ENCODE measurements around the gene SLC26A6. TPM values are rescaled to one million over a fixed set of nuclear protein-coding genes. Genes with fewer than 3 reads are reported as not detected.

The SLC26A6 gene
- total RNA-seq, 6 experiments from 2014 or later = 6.6 to 9.9 (median 8.6) TPM

DNA sequence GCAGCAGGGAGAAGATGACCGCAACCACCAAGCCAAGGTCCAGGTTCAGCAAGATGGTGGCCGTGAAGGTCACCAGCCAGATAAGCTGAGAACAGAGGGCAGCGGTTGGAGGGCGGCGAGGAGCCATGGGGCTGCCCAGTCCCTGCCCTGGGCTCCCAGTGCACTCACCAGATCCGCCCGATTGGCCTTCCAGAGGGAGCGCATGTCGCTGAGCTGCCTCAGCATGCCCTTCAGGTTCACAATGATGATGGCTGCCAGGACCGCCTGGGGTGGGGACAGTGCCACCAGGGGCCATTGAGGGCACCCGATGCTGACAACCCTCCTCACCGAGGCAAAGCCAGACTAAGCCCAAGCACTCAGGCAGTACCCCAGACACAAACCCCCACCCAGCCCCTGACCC, 5.4 kb downstream of the SLC26A6 start:
- intact Hi-C loops (cut with DNase I) = no loop called here
- Histone ChIP-seq H3K4me3 (no peak overlapping the region), H3K36me3 (peaks cover 0 to 7% (median 0%) of the 10 kb centered on the region in 4 donors), H3K27me3 (no peaks in the 10 kb centered on the region), H3K9me3 (no peaks in the 10 kb centered on the region), H3K4me1 (peaks cover 0 to 9% (median 0%) of the 10 kb centered on the region in 4 donors), H3K27ac (no peak overlapping the region)
- 100% methylated on average over 3 of the region's 12 CpGs for WGBS (ENCODE audit: insufficient coverage, low coverage, low lambda C conversion rate, missing lambda C conversion rate)
- no peak for DNase-seq
- no peak for TF ChIP-seq POLR2A (IDR thresholded peaks at IDR 0.05)
- TF ChIP-seq, protein P1, sequence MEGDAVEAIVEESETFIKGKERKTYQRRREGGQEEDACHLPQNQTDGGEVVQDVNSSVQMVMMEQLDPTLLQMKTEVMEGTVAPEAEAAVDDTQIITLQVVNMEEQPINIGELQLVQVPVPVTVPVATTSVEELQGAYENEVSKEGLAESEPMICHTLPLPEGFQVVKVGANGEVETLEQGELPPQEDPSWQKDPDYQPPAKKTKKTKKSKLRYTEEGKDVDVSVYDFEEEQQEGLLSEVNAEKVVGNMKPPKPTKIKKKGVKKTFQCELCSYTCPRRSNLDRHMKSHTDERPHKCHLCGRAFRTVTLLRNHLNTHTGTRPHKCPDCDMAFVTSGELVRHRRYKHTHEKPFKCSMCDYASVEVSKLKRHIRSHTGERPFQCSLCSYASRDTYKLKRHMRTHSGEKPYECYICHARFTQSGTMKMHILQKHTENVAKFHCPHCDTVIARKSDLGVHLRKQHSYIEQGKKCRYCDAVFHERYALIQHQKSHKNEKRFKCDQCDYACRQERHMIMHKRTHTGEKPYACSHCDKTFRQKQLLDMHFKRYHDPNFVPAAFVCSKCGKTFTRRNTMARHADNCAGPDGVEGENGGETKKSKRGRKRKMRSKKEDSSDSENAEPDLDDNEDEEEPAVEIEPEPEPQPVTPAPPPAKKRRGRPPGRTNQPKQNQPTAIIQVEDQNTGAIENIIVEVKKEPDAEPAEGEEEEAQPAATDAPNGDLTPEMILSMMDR (IDR thresholded peaks at IDR 0.05) = no peak
- ATAC-seq = no peak

DNA sequence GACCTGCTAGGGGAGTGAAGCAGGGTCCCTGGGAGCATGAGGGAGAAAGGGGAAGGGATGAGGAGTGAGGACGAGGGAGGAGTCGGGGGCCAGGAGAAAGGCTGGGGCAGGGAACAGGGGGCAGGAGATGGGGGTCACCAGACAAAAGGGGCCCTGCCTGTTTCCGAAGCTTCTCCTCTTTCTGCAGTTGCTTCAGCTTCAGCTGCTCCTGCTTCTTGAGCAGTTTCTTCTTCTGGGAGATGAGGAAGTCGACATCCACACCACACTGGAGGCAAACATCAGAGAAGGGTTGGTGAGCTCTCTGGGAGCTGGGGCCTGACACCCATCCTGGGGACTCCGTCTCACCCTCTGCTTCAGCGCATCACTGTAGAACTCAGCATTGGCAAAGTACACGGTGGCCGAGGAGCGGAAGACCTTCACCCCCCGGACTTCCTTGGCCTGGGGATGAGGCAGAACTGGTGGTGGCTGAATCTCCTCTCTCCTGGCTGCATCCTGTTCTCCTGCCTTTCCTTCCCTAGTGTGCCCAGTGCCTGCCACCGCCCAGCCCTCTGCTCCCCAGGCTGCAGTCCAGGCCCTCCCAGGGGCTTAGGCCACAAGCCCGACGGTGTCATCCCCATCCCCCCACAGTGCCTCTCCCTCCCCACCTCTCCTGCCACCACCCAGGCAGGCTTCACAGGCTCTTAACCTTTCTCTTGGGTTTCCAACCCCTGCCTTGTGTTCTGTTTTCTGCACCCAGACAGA, 6.8 kb downstream of the SLC26A6 start:
- Histone ChIP-seq H3K9me3 (no peaks in the 10 kb centered on the region), H3K27ac (no peak overlapping the region), H3K36me3 (peaks cover 0 to 7% (median 0%) of the 10 kb centered on the region in 4 donors), H3K4me3 (no peak overlapping the region), H3K4me1 (no peaks in the 10 kb centered on the region), H3K27me3 (no peaks in the 10 kb centered on the region)
- ATAC-seq = no peak
- TF ChIP-seq POLR2A (IDR thresholded peaks at IDR 0.05) = no peak
- TF ChIP-seq, protein P1 (IDR thresholded peaks at IDR 0.05) = no peak
- no peak for DNase-seq
- 91% methylated on average over 11 of the region's 13 CpGs for WGBS (ENCODE audit: insufficient coverage, low coverage, low lambda C conversion rate, missing lambda C conversion rate)
- intact Hi-C loops (cut with DNase I) = no loop called here

DNA sequence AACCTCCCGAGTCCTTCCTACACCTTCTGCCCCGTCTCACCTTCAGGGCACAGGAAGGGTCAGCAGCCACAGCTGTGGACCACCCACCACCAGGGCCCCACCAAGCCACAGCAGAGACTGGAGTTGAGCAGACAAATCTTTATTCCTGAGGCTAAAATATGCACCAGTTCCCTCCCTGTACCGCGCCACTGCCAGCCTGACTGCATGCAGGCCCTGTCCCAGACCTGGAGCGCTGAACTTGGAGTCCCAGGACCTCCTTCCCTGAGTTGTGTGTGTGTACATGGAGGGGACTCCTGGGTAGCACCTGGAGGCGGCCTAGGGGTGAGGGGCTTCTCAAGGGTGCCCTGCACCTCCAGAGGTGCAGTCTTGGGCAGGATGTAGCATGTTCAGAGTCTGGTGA, 9.7 kb downstream of the SLC26A6 start:
- H3K4me1 ChIP-seq = no peaks in the 10 kb centered on the region
- ATAC-seq (no peak), DNase-seq (no peak)
- 100% methylated on average over 5 of the region's 6 CpGs for WGBS (ENCODE audit: insufficient coverage, low coverage, low lambda C conversion rate, missing lambda C conversion rate)
- intact Hi-C loops (cut with DNase I) = no loop called here
- peaks cover 0 to 7% (median 0%) of the 10 kb centered on the region in 4 donors for H3K36me3 ChIP-seq
- no peak overlapping the region for H3K4me3 ChIP-seq
- H3K9me3 ChIP-seq = no peaks in the 10 kb centered on the region
- H3K27me3 ChIP-seq = no peaks in the 10 kb centered on the region
- no peak for TF ChIP-seq POLR2A (IDR thresholded peaks at IDR 0.05)
- TF ChIP-seq, protein P1 (IDR thresholded peaks at IDR 0.05) = no peak
- no peak overlapping the region for H3K27ac ChIP-seq

DNA sequence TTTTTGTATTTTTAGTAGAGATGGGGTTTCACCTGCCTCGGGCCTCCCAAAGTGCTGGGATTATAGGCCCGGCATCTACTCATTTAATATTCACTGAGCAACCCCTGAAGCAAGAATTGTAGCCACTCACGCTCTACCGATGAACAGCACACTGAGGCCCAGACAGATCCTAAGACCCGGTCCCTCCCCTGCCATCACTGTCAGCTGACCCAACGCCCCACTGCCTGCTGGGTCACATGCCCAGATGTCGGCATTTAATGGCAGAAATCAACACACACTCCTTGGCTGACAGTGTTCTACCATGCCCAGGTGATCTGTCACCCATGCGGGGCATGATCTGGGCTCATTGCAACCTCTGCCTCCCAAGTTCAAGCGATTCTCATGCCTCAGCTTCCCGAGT, 10.5 kb downstream of the SLC26A6 start:
- DNase-seq = no peak
- Histone ChIP-seq H3K4me1 (no peaks in the 10 kb centered on the region), H3K27ac (no peak overlapping the region), H3K4me3 (no peak overlapping the region), H3K9me3 (no peaks in the 10 kb centered on the region), H3K36me3 (peaks cover 0 to 3% (median 0%) of the 10 kb centered on the region in 4 donors), H3K27me3 (no peaks in the 10 kb centered on the region)
- ATAC-seq = no peak
- intact Hi-C loops (cut with DNase I) = no loop called here
- TF ChIP-seq POLR2A (IDR thresholded peaks at IDR 0.05) = no peak
- TF ChIP-seq, protein P1 (IDR thresholded peaks at IDR 0.05) = no peak
- WGBS (ENCODE audit: insufficient coverage, low coverage, low lambda C conversion rate, missing lambda C conversion rate) = 100% methylated on average over 4 of the region's 10 CpGs
